KMS-11 (cell line): ENCODE data around the gene KSR2.

Source experiments
- H2AFZ ChIP-seq: fragments of 200-600 bp; sonication (generic); 2 replicates; pipeline ENCODE4 v1.6.1; 2016; ENCODE audit warnings: antibody characterized with exemption, mixed run types, low read depth
- H3K27ac ChIP-seq: fragments of 200-600 bp; sonication (generic); 2 replicates; pipeline ENCODE4 v1.6.1; 2016; ENCODE audit warnings: mild to moderate bottlenecking, mixed run types
- H3K27me3 ChIP-seq: fragments of 200-600 bp; sonication (generic); 2 replicates; pipeline ENCODE4 v1.6.1; 2017; ENCODE audit warnings: mild to moderate bottlenecking, low read depth, mixed run types, moderate library complexity; ENCODE audit not compliant: insufficient read depth
- H3K36me3 ChIP-seq: fragments of 200-600 bp; sonication (generic); 2 replicates; pipeline ENCODE4 v1.6.1; 2017; ENCODE audit warnings: mild to moderate bottlenecking, mixed run types; ENCODE audit not compliant: insufficient read depth
- H3K4me1 ChIP-seq: fragments of 200-600 bp; sonication (generic); 2 replicates; pipeline ENCODE4 v1.6.1; 2016; ENCODE audit warnings: mild to moderate bottlenecking, low read depth, mixed run types; ENCODE audit not compliant: poor library complexity, severe bottlenecking
- H3K4me2 ChIP-seq: fragments of 200-600 bp; sonication (generic); 2 replicates; pipeline ENCODE4 v1.7.0; 2016; ENCODE audit warnings: mild to moderate bottlenecking, mixed run types
- H3K4me3 ChIP-seq: fragments of 200-600 bp; sonication (generic); IDR thresholded peaks from 2 replicates; pipeline ENCODE4 v1.6.1; 2017; ENCODE audit warnings: low read depth, low read length, mixed read lengths; ENCODE audit not compliant: insufficient read depth
- H3K79me2 ChIP-seq: fragments of 200-600 bp; sonication (generic); 2 replicates; pipeline ENCODE4 v1.6.1; 2016; ENCODE audit warnings: low read depth, mixed run types; ENCODE audit not compliant: insufficient read depth
- H3K9ac ChIP-seq: fragments of 200-600 bp; sonication (generic); 2 replicates; pipeline ENCODE4 v1.6.1; 2016; ENCODE audit warnings: mild to moderate bottlenecking, mixed run types
- H4K20me1 ChIP-seq: fragments of 200-600 bp; sonication (generic); 2 replicates; pipeline ENCODE4 v1.6.1; 2016; ENCODE audit warnings: mild to moderate bottlenecking, mixed run types; ENCODE audit not compliant: insufficient read depth
- CTCF ChIP-seq: fragments of 200-600 bp; sonication (generic); conservative IDR thresholded peaks from 2 replicates; pipeline ENCODE4 v1.6.1; 2017; ENCODE audit warnings: low read depth, mild to moderate bottlenecking, antibody characterized with exemption, low read length, moderate library complexity, mixed read lengths

KSR2 gene

GRCh38 chr12:117853600-117853999 is 115.2 kb downstream of the KSR2 start:
- H3K4me2 ChIP-seq, result no peak overlapping the region
- no peak overlapping the region for H3K27ac ChIP-seq
- H2AFZ ChIP-seq, result no peak overlapping the region
- H3K79me2 ChIP-seq, result no peaks in the 10 kb centered on the region
- H4K20me1 ChIP-seq, result no peaks in the 10 kb centered on the region
- H3K4me3 ChIP-seq, result no peak overlapping the region
- no peak for TF ChIP-seq CTCF
- H3K9ac ChIP-seq, result no peak overlapping the region
- no peaks in the 10 kb centered on the region for H3K36me3 ChIP-seq
- no peaks in the 10 kb centered on the region for H3K27me3 ChIP-seq
- H3K4me1 ChIP-seq, result no peaks in the 10 kb centered on the region

DNA sequence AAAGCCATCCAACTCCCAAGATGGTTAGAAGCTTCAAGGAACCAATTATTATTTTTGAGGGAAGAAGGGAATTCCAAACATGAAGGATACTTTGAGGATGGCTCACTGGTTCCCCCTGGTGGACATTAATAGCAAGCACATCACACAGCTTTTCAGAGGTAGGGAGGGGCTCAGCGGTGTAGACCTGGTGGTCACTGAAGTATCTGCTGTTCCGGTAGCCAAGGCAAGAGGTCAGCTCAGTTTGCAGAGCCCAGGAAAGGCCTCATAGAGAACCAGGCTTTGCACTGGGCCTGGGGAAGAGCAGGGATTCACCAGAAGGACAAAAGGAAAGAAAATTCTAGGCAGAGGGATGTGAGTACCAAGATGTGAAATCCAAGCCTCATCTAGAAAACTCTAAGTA is 118.7 kb downstream of the KSR2 start:
- Histone ChIP-seq H4K20me1 (no peaks in the 10 kb centered on the region), H3K27me3 (no peaks in the 10 kb centered on the region), H3K4me2 (no peak overlapping the region), H2AFZ (no peak overlapping the region), H3K4me1 (no peaks in the 10 kb centered on the region), H3K36me3 (no peaks in the 10 kb centered on the region), H3K27ac (no peak overlapping the region), H3K79me2 (no peaks in the 10 kb centered on the region), H3K9ac (no peak overlapping the region), H3K4me3 (no peak overlapping the region)
- peak; percentile 78 for TF ChIP-seq CTCF

GRCh38 chr12:117847371-117847770 is 121.4 kb downstream of the KSR2 start:
- Histone ChIP-seq H2AFZ (no peak overlapping the region), H3K36me3 (no peaks in the 10 kb centered on the region), H3K79me2 (no peaks in the 10 kb centered on the region), H4K20me1 (no peaks in the 10 kb centered on the region), H3K9ac (no peak overlapping the region), H3K27me3 (no peaks in the 10 kb centered on the region), H3K4me1 (no peaks in the 10 kb centered on the region), H3K4me2 (no peak overlapping the region), H3K4me3 (no peak overlapping the region), H3K27ac (no peak overlapping the region)
- no peak for TF ChIP-seq CTCF

GRCh38 chr12:117845271-117845904 is 123.4 kb downstream of the KSR2 start:
- no peaks in the 10 kb centered on the region for H3K36me3 ChIP-seq
- no peaks in the 10 kb centered on the region for H4K20me1 ChIP-seq
- no peak overlapping the region for H3K27ac ChIP-seq
- H3K9ac ChIP-seq, result no peak overlapping the region
- no peak overlapping the region for H3K4me3 ChIP-seq
- H3K27me3 ChIP-seq, result no peaks in the 10 kb centered on the region
- no peaks in the 10 kb centered on the region for H3K79me2 ChIP-seq
- no peak overlapping the region for H2AFZ ChIP-seq
- H3K4me1 ChIP-seq, result no peaks in the 10 kb centered on the region
- no peak overlapping the region for H3K4me2 ChIP-seq
- no peak for TF ChIP-seq CTCF
